ENCODE data around the gene C2orf72. TPM values are rescaled to one million over a fixed set of nuclear protein-coding genes. Genes with fewer than 3 reads are reported as not detected.

Gene C2orf72
- total RNA-seq, 2 experiments from 2014 or later, result 0.34 to 0.55 TPM

GRCh38 chr2:231050018-231050901 is 12.9 kb downstream of the C2orf72 start:
- intact Hi-C loops (cut with micrococcal nuclease), result loop anchor here (10.0 kb wide), 1 partner anchor 395 kb away; no protein-coding TSS in a partner anchor
- Mint-ChIP-seq H3K4me1 (ENCODE audit: low read depth) (peaks cover 21% of the 10 kb centered on the region), H3K36me3 (no peaks in the 10 kb centered on the region), H3K9me3 (no peaks in the 10 kb centered on the region), H3K4me3 (no peak overlapping the region), H3K27ac (no peak overlapping the region), H3K27me3 (peaks cover 3% of the 10 kb centered on the region)
- POLR2A ChIA-PET, result no interaction called here
- DNase-seq, result no peak
- CTCF ChIA-PET, result interaction anchor here (1.1 to 1.6 kb wide), 5 partner anchors 59 to 226 kb away, joined by 3 to 6 read pairs (median 4); no protein-coding TSS in a partner anchor

GRCh38 chr2:231051116-231051515 is 13.8 kb downstream of the C2orf72 start:
- peaks cover 23% of the 10 kb centered on the region for H3K4me1 Mint-ChIP-seq (ENCODE audit: low read depth)
- H3K27ac Mint-ChIP-seq, result no peak overlapping the region
- no peak overlapping the region for H3K4me3 Mint-ChIP-seq
- no peak for DNase-seq
- peaks cover 3% of the 10 kb centered on the region for H3K27me3 Mint-ChIP-seq
- CTCF ChIA-PET, result interaction anchor here (1.1 to 1.6 kb wide), 3 partner anchors 59 to 227 kb away, joined by 3 to 5 read pairs (median 4); no protein-coding TSS in a partner anchor
- intact Hi-C loops (cut with micrococcal nuclease), result loop anchor here (10.0 kb wide), 1 partner anchor 396 kb away; no protein-coding TSS in a partner anchor
- POLR2A ChIA-PET, result no interaction called here
- no peaks in the 10 kb centered on the region for H3K9me3 Mint-ChIP-seq
- no peaks in the 10 kb centered on the region for H3K36me3 Mint-ChIP-seq

GRCh38 chr2:231052494-231053451 is 15.4 kb downstream of the C2orf72 start:
- ChIA-PET POLR2A (interaction anchor here (0.9 kb wide), 1 partner anchor 229 kb away, joined by 3 read pairs; no protein-coding TSS in a partner anchor), CTCF (interaction anchor here (0.6 to 2.4 kb wide), 47 partner anchors 9 to 344 kb away, joined by 3 to 36 read pairs (median 4); partner anchors contain the start of genes C2orf72, GPR55 and ITM2C)
- Mint-ChIP-seq H3K36me3 (no peaks in the 10 kb centered on the region), H3K4me3 (peak overlapping the region; percentile 83), H3K4me1 (ENCODE audit: low read depth) (peaks cover 27% of the 10 kb centered on the region), H3K9me3 (no peaks in the 10 kb centered on the region), H3K27me3 (peaks cover 3% of the 10 kb centered on the region), H3K27ac (no peak overlapping the region)
- intact Hi-C loops (cut with micrococcal nuclease), result loop anchor here (1.0 to 10.0 kb wide), 3 partner anchors 150 to 398 kb away; no protein-coding TSS in a partner anchor
- DNase-seq, result peak; percentile 91

- Mint-ChIP-seq H3K36me3 (no peaks in the 10 kb centered on the region), H3K27me3 (peaks cover 3% of the 10 kb centered on the region), H3K27ac (peak overlapping the region; percentile 39), H3K4me3 (no peak overlapping the region), H3K9me3 (no peaks in the 10 kb centered on the region), H3K4me1 (ENCODE audit: low read depth) (peaks cover 37% of the 10 kb centered on the region)
- intact Hi-C loops (cut with micrococcal nuclease), result loop anchor here (1.0 to 10.0 kb wide), 3 partner anchors 151 to 399 kb away; no protein-coding TSS in a partner anchor
- ChIA-PET CTCF (interaction anchor here (1.1 to 2.4 kb wide), 7 partner anchors 37 to 230 kb away, joined by 3 to 36 read pairs (median 9); no protein-coding TSS in a partner anchor), POLR2A (interaction anchor here (0.5 kb wide), 1 partner anchor 97 kb away, joined by 3 read pairs; no protein-coding TSS in a partner anchor)
- peak; percentile 34 for DNase-seq
These were observed 16.5 kb downstream of the C2orf72 start for GRCh38 chr2:231053846-231054245.

DNA sequence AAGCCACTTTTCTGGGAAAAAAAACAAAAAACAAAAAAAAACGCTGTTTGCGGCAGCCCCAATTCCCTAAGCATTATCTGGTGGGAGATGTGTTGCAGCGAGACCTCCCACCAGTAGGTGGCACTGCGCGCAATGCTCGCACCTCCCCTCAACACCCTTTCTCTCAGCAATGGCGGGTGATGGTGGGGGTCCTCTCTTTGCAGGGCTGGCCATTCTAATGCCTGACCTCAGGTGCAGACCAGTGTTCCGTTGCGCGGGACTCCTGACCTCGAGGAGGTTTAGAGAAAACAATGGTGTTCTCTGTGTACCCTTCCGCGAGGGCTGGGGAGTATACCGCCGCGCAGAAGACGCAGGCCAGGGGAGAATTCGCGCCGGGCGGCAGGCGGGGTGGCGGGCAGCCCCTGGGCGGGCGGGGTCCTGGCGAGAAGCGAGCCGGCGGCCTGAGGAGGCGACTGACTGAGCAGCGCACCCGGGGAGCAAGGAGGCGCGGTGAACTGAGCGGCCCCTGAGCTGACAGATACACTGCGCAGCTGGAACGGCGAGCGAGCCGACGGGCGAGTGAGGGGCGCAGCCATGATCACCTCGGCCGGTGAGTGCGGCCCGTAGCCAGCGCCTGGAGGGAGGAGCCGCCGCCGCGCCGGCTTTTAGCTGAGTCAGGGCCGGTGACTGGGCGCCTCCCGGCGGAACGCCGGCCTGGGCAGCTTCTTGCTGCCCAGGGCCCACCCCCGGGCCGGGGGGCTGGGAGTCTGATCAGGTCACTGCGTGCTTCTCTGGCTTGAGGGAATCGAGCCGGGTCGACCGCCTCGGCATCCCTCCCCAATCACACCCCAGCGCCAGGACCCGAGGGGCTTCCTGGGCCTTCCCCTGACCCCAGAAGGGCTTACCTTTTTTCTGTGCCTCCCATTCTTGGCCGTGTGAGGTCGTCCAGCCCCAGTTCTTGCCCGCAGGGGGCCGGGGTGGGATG is 19.4 kb downstream of the C2orf72 start, which contains the start of gene PSMD1:
Gene PSMD1 (plus strand): TSS at position 415 of the 964 bp plus-strand sequence. CDS start 159 bp downstream, at position 574.
- peak within 1 kb of the TSS; percentile 98 for H3K27ac Mint-ChIP-seq
- DNase-seq, result peak; percentile 95
- peaks cover 56% of the 10 kb centered on the region for H3K4me1 Mint-ChIP-seq (ENCODE audit: low read depth)
- POLR2A ChIA-PET, result interaction anchor here (1.2 kb wide), 1 partner anchor 408 kb away, joined by 3 read pairs; the partner anchor contains the start of gene NCL
- CTCF ChIA-PET, result interaction anchor here (0.7 to 4.6 kb wide), 7 partner anchors 8 to 233 kb away, joined by 3 to 22 read pairs (median 6); no protein-coding TSS in a partner anchor
- peaks cover 3% of the 10 kb centered on the region for H3K36me3 Mint-ChIP-seq
- H3K27me3 Mint-ChIP-seq, result peaks cover 1% of the 10 kb centered on the region
- H3K9me3 Mint-ChIP-seq, result no peaks in the 10 kb centered on the region
- intact Hi-C loops (cut with micrococcal nuclease), result loop anchor here (5.0 to 10.0 kb wide), 2 partner anchors 402 to 556 kb away; no protein-coding TSS in a partner anchor
- H3K4me3 Mint-ChIP-seq, result peak within 1 kb of the TSS; percentile 90

DNA sequence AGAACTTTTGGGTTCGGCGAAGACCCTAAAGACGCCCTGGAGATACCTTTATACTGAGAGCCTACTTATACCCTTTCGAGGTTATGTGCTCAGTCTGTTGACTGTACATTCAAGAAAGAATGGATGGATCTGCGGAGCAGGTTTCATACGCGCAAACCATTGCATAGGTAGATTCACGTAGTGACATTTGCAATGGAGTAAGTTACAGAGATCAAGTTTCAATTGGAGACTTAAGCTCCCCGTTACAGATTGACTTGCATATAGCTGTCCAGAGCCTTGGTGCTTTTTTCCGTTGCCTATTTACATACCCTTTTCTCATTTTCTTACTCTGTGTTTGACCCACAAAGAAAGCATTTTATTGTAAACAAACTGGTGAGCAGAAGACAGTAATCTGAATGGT is 20.3 kb downstream of the C2orf72 start:
- H3K27me3 Mint-ChIP-seq, result peaks cover 1% of the 10 kb centered on the region
- no peak for DNase-seq
- CTCF ChIA-PET, result interaction anchor here (0.6 to 4.6 kb wide), 8 partner anchors 9 to 234 kb away, joined by 3 to 22 read pairs (median 6); no protein-coding TSS in a partner anchor
- peaks cover 53% of the 10 kb centered on the region for H3K4me1 Mint-ChIP-seq (ENCODE audit: low read depth)
- peaks cover 10% of the 10 kb centered on the region for H3K36me3 Mint-ChIP-seq
- intact Hi-C loops (cut with micrococcal nuclease), result loop anchor here (5.0 to 10.0 kb wide), 2 partner anchors 403 to 555 kb away; no protein-coding TSS in a partner anchor
- peak overlapping the region; percentile 90 for H3K4me3 Mint-ChIP-seq
- POLR2A ChIA-PET, result interaction anchor here (0.6 to 1.2 kb wide), 2 partner anchors 407 to 719 kb away, joined by 3 read pairs; partner anchors contain the start of gene NCL
- peak overlapping the region; percentile 19 for H3K27ac Mint-ChIP-seq
- no peaks in the 10 kb centered on the region for H3K9me3 Mint-ChIP-seq

GRCh38 chr2:231058761-231059550 is 21.6 kb downstream of the C2orf72 start:
- no peak overlapping the region for H3K27ac Mint-ChIP-seq
- POLR2A ChIA-PET, result no interaction called here

DNA sequence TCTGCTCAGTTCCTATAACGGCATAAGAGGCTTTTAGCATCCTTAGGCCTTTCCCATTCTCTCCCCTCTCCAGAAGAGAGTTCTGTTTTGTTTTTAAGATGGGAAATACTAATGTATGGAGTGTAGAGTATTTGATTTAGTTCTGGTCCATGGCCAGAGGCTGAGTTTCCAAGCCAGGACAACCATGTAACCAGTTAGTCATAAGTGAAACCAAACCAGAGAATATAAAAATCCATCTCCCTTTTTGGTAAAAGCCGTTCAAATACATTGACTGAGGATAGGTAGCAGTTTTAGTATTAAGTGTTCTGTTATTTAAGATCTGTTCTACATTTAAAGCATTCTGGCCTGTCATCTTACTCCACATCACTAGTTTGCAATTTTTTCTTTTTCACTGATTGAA is 22.4 kb downstream of the C2orf72 start:
- Mint-ChIP-seq H3K4me3 (no peak overlapping the region), H3K9me3 (no peaks in the 10 kb centered on the region), H3K4me1 (ENCODE audit: low read depth) (peaks cover 37% of the 10 kb centered on the region), H3K27me3 (peaks cover 1% of the 10 kb centered on the region), H3K27ac (no peak overlapping the region), H3K36me3 (peaks cover 21% of the 10 kb centered on the region)
- DNase-seq, result no peak
- POLR2A ChIA-PET, result no interaction called here
- intact Hi-C loops (cut with micrococcal nuclease), result loop anchor here (5.0 to 10.0 kb wide), 2 partner anchors 405 to 553 kb away; no protein-coding TSS in a partner anchor
- CTCF ChIA-PET, result no interaction called here

More at GRCh38 chr2:231058761-231059550, 21.6 kb downstream of the C2orf72 start:
- no peaks in the 10 kb centered on the region for H3K9me3 Mint-ChIP-seq
- no peak for DNase-seq
- peak overlapping the region; percentile 90 for H3K4me3 Mint-ChIP-seq
- CTCF ChIA-PET, result interaction anchor here (0.6 to 4.6 kb wide), 4 partner anchors 44 to 235 kb away, joined by 3 to 22 read pairs (median 6); no protein-coding TSS in a partner anchor
- H3K36me3 Mint-ChIP-seq, result peaks cover 19% of the 10 kb centered on the region
- peaks cover 40% of the 10 kb centered on the region for H3K4me1 Mint-ChIP-seq (ENCODE audit: low read depth)
- intact Hi-C loops (cut with micrococcal nuclease), result loop anchor here (5.0 to 10.0 kb wide), 2 partner anchors 404 to 553 kb away; no protein-coding TSS in a partner anchor
- peaks cover 1% of the 10 kb centered on the region for H3K27me3 Mint-ChIP-seq

DNA sequence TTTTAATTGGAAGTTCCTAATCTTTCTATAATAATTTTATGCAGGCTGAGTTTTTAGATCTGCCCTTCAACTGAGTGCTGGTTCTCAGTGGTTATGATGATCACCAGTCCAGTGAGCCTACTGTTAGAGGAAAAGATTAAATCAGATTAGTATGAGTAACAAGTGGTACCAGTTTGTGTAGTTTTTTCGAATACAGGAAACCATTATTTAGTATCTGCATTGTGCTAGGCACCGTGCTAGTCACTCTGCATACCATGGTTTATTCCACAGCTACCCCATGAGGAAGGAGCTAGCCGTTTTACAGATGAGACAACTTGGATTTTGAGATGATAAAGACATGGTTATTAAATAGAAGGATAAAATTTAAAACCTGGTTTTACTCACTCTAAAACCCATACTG is 25.5 kb downstream of the C2orf72 start:
- peaks cover 36% of the 10 kb centered on the region for H3K4me1 Mint-ChIP-seq (ENCODE audit: low read depth)

More for the DNA sequence above, 25.5 kb downstream of the C2orf72 start:
- DNase-seq, result no peak
- POLR2A ChIA-PET, result no interaction called here
- CTCF ChIA-PET, result interaction anchor here (2.0 to 2.1 kb wide), 2 partner anchors 10 to 238 kb away, joined by 5 to 8 read pairs; no protein-coding TSS in a partner anchor
- H3K27me3 Mint-ChIP-seq, result no peaks in the 10 kb centered on the region
- intact Hi-C loops (cut with micrococcal nuclease), result no loop called here
- H3K9me3 Mint-ChIP-seq, result no peaks in the 10 kb centered on the region
- H3K36me3 Mint-ChIP-seq, result peaks cover 28% of the 10 kb centered on the region
- H3K27ac Mint-ChIP-seq, result no peak overlapping the region
- no peak overlapping the region for H3K4me3 Mint-ChIP-seq

All from activated CD4-positive, alpha-beta memory T cell treated with anti-CD3 and anti-CD28 coated beads for 36 hours (primary cell).